ENCODE results near the gene TMEM106B.

DNA sequence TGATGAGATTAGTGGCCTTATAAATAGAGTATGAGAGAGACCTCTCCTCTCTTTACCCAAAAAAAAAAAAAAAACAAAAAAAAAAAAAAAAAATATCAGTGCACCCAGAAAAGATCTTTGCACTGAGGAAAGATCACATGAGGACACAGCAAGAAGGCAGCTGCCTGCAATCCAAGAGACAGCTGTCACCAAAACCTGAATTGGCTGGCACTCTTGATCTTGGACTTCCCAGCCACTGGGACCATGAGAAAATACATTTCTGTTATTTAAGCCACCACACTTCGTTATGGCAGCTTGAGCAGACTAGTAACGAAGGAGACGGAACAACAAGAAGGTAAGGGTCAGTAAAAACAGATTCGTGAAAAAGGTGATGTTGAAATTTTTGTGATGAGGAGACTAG, 47.0 kb downstream of the TMEM106B start:
- TF ChIP-seq, protein P1, sequence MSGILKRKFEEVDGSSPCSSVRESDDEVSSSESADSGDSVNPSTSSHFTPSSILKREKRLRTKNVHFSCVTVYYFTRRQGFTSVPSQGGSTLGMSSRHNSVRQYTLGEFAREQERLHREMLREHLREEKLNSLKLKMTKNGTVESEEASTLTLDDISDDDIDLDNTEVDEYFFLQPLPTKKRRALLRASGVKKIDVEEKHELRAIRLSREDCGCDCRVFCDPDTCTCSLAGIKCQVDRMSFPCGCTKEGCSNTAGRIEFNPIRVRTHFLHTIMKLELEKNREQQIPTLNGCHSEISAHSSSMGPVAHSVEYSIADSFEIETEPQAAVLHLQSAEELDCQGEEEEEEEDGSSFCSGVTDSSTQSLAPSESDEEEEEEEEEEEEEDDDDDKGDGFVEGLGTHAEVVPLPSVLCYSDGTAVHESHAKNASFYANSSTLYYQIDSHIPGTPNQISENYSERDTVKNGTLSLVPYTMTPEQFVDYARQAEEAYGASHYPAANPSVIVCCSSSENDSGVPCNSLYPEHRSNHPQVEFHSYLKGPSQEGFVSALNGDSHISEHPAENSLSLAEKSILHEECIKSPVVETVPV (CRISPR knock-in tag; IDR thresholded peaks at IDR 0.05): no peak
- no peak for TF ChIP-seq TOX (CRISPR knock-in tag; IDR thresholded peaks at IDR 0.05; ENCODE audit: borderline replicate concordance)
- no peak for TF ChIP-seq RARB (CRISPR knock-in tag; IDR thresholded peaks at IDR 0.05)

Measured in SK-N-SH treated with all-trans-retinoic acid at 6 μM for 48 hours (cell line).